HL-60 (cell line): Measurements from ENCODE around the gene COL18A1.

ENCODE experiments used
- DNase-seq, 2 experiments: peaks; one replicate each; pipeline ENCODE4 v3.0.0-alpha.2; 2010 to 2020; ENCODE audit warnings: low read depth in 1 of 2, low spot score in 1 of 2
- H3K27ac ChIP-seq: fragments of 250-450 bp; sonication (Bioruptor Pico); replicated peaks from 2 replicates; pipeline ENCODE4 v1.5.1; 2020; ENCODE audit warnings: mild to moderate bottlenecking, moderate library complexity
- H3K27me3 ChIP-seq: fragments of 250-450 bp; sonication (Bioruptor Pico); 2 replicates; pipeline ENCODE4 v1.5.1; 2021; ENCODE audit warnings: mild to moderate bottlenecking, moderate library complexity; ENCODE audit not compliant: insufficient read depth, poor library complexity, severe bottlenecking
- H3K4me3 ChIP-seq: replicated peaks from 2 replicates; pipeline ENCODE4 v1.5.1; 2011; ENCODE audit warnings: mild to moderate bottlenecking, control low read depth, low read length; ENCODE audit not compliant: insufficient read depth
- GABPA ChIP-seq: IDR thresholded peaks from 2 replicates; pipeline ENCODE4 v1.6.1; 2012; ENCODE audit warnings: low read depth
- POLR2AphosphoS5 ChIP-seq: IDR thresholded peaks from 2 replicates; pipeline ENCODE4 v1.6.1; 2012; ENCODE audit warnings: low read depth
- SPI1 ChIP-seq: IDR thresholded peaks from 2 replicates; pipeline ENCODE4 v1.6.1; 2012; ENCODE audit warnings: low read depth, mild to moderate bottlenecking, borderline replicate concordance
- TF ChIP-seq, protein P1 (sequence below): IDR thresholded peaks from 2 replicates; pipeline ENCODE4 v1.6.1; 2012; ENCODE audit warnings: low read depth; ENCODE audit not compliant: insufficient replicate concordance
- TF ChIP-seq, protein P2 (sequence below): IDR thresholded peaks from one replicate; pipeline ENCODE4 v1.5.1; 2011; ENCODE audit warnings: low read length, control low read depth, inconsistent platforms; ENCODE audit not compliant: insufficient read depth

Gene COL18A1

DNA sequence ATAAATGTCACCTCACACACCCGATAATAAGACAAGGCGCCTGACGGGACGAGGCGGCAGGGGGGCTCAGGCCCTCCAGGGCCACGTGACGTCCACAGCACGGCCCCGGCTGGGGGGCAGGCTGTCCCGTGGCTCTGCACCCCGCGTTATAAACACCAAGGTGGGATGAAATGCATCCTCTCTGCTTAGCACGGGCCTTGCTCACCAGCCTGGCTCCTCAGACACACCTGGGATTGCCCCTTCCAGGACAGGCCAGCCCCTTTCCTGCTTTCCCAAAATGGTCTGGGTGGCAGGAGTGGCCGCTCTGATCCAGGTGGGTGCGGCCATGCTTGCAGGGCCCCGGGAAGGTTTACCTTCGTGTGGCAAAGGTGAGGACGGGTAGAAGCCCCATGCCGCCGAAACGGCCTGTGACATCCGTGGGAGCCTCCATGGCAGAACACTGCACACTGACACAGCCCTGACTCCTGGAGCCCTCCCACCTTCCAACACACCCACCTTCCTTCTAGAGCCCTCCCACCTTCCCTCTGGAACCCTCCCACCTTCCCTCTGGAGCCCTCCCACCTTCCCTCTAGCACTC, 101.4 kb downstream of the COL18A1 start:
- TF ChIP-seq, protein P1, sequence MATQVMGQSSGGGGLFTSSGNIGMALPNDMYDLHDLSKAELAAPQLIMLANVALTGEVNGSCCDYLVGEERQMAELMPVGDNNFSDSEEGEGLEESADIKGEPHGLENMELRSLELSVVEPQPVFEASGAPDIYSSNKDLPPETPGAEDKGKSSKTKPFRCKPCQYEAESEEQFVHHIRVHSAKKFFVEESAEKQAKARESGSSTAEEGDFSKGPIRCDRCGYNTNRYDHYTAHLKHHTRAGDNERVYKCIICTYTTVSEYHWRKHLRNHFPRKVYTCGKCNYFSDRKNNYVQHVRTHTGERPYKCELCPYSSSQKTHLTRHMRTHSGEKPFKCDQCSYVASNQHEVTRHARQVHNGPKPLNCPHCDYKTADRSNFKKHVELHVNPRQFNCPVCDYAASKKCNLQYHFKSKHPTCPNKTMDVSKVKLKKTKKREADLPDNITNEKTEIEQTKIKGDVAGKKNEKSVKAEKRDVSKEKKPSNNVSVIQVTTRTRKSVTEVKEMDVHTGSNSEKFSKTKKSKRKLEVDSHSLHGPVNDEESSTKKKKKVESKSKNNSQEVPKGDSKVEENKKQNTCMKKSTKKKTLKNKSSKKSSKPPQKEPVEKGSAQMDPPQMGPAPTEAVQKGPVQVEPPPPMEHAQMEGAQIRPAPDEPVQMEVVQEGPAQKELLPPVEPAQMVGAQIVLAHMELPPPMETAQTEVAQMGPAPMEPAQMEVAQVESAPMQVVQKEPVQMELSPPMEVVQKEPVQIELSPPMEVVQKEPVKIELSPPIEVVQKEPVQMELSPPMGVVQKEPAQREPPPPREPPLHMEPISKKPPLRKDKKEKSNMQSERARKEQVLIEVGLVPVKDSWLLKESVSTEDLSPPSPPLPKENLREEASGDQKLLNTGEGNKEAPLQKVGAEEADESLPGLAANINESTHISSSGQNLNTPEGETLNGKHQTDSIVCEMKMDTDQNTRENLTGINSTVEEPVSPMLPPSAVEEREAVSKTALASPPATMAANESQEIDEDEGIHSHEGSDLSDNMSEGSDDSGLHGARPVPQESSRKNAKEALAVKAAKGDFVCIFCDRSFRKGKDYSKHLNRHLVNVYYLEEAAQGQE, result no peak
- no peak for TF ChIP-seq SPI1
- no peak for TF ChIP-seq POLR2AphosphoS5
- TF ChIP-seq, protein P2, sequence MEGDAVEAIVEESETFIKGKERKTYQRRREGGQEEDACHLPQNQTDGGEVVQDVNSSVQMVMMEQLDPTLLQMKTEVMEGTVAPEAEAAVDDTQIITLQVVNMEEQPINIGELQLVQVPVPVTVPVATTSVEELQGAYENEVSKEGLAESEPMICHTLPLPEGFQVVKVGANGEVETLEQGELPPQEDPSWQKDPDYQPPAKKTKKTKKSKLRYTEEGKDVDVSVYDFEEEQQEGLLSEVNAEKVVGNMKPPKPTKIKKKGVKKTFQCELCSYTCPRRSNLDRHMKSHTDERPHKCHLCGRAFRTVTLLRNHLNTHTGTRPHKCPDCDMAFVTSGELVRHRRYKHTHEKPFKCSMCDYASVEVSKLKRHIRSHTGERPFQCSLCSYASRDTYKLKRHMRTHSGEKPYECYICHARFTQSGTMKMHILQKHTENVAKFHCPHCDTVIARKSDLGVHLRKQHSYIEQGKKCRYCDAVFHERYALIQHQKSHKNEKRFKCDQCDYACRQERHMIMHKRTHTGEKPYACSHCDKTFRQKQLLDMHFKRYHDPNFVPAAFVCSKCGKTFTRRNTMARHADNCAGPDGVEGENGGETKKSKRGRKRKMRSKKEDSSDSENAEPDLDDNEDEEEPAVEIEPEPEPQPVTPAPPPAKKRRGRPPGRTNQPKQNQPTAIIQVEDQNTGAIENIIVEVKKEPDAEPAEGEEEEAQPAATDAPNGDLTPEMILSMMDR, result no peak
- TF ChIP-seq GABPA, result no peak
- peaks cover 13% of the 10 kb centered on the region for H3K27me3 ChIP-seq
- H3K4me3 ChIP-seq, result no peak overlapping the region
- DNase-seq, result no peak
- no peak overlapping the region for H3K27ac ChIP-seq

DNA sequence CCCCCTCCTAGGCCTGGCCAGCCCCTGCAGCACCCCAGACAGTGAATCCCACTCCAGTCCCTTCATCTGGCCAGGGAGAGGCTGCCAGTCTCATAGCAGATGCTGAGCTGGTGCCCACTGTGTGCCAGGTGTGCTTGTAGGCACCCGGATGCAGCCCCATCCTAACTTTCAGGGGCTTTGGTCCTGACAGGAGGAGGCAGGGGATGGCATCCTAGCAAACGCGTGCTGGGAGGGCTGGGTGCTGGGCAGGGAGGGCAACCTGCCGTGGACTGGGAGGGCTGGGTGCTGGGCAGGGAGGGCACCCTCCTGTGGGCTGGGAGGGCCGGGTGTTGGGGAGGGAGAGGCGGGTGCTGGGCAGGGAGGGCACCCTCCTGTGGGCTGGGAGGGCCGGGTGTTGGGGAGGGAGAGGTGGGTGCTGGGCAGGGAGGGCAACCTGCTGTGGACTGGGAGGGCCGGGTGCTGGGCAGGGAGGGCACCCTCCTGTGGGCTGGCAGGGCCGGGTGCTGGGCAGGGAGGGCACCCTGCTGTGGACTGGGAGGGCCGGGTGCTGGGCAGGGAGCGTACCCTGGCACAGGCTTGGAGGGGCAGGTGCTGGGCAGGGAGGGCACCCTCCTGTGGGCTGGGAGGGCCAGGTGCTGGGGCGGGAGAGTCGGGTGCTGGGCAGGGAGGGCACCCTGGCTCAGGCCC, 102.0 kb downstream of the COL18A1 start:
- peaks cover 13% of the 10 kb centered on the region for H3K27me3 ChIP-seq
- no peak for TF ChIP-seq GABPA
- TF ChIP-seq POLR2AphosphoS5, result no peak
- TF ChIP-seq, protein P2, result no peak
- TF ChIP-seq, protein P1, result no peak
- no peak for TF ChIP-seq SPI1
- DNase-seq, result no peak
- H3K4me3 ChIP-seq, result no peak overlapping the region
- H3K27ac ChIP-seq, result no peak overlapping the region

DNA sequence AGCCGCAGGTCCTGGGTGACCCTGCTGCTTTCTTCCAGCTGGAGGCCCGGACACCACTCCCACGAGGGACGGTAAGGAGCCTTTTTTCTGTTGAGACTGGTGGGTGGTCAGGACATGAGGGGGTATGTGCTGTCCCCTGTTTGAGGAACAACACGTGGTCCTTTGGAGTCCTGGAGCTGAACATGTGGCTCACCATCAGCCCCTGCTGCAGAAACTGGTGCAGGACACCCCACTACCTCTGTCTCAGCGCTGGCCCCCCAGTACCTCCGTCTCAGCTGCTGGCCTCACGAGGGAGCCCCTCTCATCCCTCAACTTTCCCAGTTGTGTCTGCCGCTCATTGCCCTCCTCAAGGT, 102.5 kb downstream of the COL18A1 start:
- peaks cover 13% of the 10 kb centered on the region for H3K27me3 ChIP-seq
- TF ChIP-seq SPI1 (no peak), POLR2AphosphoS5 (peak; percentile 39; the same call in 1 of the 2 replicates)
- no peak overlapping the region for H3K4me3 ChIP-seq
- no peak for DNase-seq
- H3K27ac ChIP-seq, result no peak overlapping the region

DNA sequence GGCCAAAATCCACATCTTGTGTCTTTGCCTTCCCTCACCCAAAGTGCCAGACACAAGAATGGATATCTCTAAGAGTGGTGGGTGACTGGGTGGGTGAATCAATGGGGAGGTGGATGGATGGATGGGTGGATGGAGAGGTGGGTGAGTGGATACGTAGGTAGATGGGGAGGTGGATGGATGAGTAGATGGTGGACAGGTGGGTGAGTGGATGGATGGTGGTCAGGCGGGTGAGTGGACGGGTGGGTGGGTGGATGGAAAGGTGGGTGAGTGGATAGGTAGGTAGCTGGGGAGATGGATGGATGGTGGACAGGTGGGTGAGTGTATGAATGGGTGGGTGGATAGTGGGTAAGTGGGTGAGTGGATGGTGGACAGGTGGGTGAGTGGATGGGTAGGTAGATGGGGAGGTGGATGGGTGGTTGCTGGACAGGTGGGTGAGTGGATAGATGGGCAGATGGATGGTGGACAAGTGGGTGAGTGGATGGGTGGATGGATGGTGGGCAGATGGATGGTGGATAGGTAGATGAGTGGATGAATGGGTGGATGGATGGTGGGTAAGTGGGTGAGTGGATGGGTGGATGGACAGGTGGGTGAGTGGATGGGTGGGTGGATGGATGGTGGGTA, 103.0 kb downstream of the COL18A1 start:
- Histone ChIP-seq H3K4me3 (no peak overlapping the region), H3K27me3 (peaks cover 13% of the 10 kb centered on the region), H3K27ac (no peak overlapping the region)
- DNase-seq, result no peak
- TF ChIP-seq, protein P2, result no peak
- TF ChIP-seq GABPA, result no peak
- TF ChIP-seq, protein P1, result no peak
- no peak for TF ChIP-seq SPI1
- no peak; the same call in 1 of the 2 replicates for TF ChIP-seq POLR2AphosphoS5
